IMR-90 (cell line): ENCODE measurements around the gene TOE1. TPM values are rescaled to one million over a fixed set of nuclear protein-coding genes. Genes with fewer than 3 reads are reported as not detected.

Experiments used
- ATAC-seq: fragments of 200-7000 bp; cut with Tn5 transposase; 2 replicates; pipeline ENCODE4 v1.9.1; 2020; ENCODE audit warnings: low read depth, mild to moderate bottlenecking, moderate library complexity
- BruUV-seq: library from RNA; stranded (reverse); fragments of 400-500 nt; replicated peaks from 2 replicates; lab custom pipeline; 2021; lab: Mats Ljungman, UMichigan
- CTCF ChIA-PET: fragments of 300-600 bp; formaldehyde crosslinking; extraction: SDS; loops from one replicate; lab custom pipeline; 2021; ENCODE audit warnings: antibody characterized with exemption; lab: Yijun Ruan, JAX
- POLR2A ChIA-PET: fragments of 300-600 bp; sonication (Branson Sonifier 250); formaldehyde crosslinking; loops from one replicate; lab custom pipeline; 2022; ENCODE audit warnings: antibody characterized with exemption; ENCODE audit not compliant: unreplicated experiment; lab: Charles Lee
- DNase-seq: peaks from one replicate; pipeline ENCODE4 v3.0.0; 2013
- H2AFZ ChIP-seq: replicated peaks from 2 replicates; pipeline ENCODE3; 2013; ENCODE audit warnings: low read length, mild to moderate bottlenecking; ENCODE audit not compliant: poor library complexity
- H2AK5ac ChIP-seq: 2 replicates; pipeline ENCODE4 v1.6.1; 2013; ENCODE audit warnings: low read depth, low read length, inconsistent platforms
- H2AK9ac ChIP-seq: replicated peaks from 2 replicates; pipeline ENCODE3; 2013; ENCODE audit warnings: mild to moderate bottlenecking, low read depth, low read length, moderate library complexity; ENCODE audit not compliant: poor library complexity
- H2BK120ac ChIP-seq: 2 replicates; pipeline ENCODE4 v1.6.1; 2013; ENCODE audit warnings: low read depth, low read length, inconsistent platforms
- H2BK15ac ChIP-seq: 3 replicates; pipeline ENCODE4 v1.6.1; 2013; ENCODE audit warnings: low read depth, low read length, inconsistent platforms
- H2BK20ac ChIP-seq: 2 replicates; pipeline ENCODE4 v1.6.1; 2013; ENCODE audit warnings: low read depth, mild to moderate bottlenecking, inconsistent platforms, low read length, moderate library complexity
- H2BK5ac ChIP-seq: 2 replicates; pipeline ENCODE4 v1.6.1; 2013; ENCODE audit warnings: mild to moderate bottlenecking, low read depth, low read length, inconsistent platforms; ENCODE audit not compliant: poor library complexity, severe bottlenecking
- H3K14ac ChIP-seq: replicated peaks from 2 replicates; pipeline ENCODE4 v1.6.1; 2013; ENCODE audit warnings: low read depth, low read length, inconsistent platforms
- H3K18ac ChIP-seq: 2 replicates; pipeline ENCODE4 v1.6.1; 2013; ENCODE audit warnings: low read depth, low read length, control low read depth
- H3K23ac ChIP-seq: 2 replicates; pipeline ENCODE4 v1.6.1; 2013; ENCODE audit warnings: low read depth, low read length, inconsistent platforms
- H3K27ac ChIP-seq: 2 replicates; pipeline ENCODE4 v1.5.1; 2013; ENCODE audit warnings: mild to moderate bottlenecking, control low read depth, low read length; ENCODE audit not compliant: insufficient read depth
- H3K27me3 ChIP-seq: 2 replicates; pipeline ENCODE4 v1.6.1; 2013; ENCODE audit warnings: low read length; ENCODE audit not compliant: control insufficient read depth, insufficient read depth
- H3K36me3 ChIP-seq: 2 replicates; pipeline ENCODE4 v1.6.1; 2013; ENCODE audit warnings: low read length, mixed read lengths; ENCODE audit not compliant: control insufficient read depth, insufficient read depth
- H3K4ac ChIP-seq: 2 replicates; pipeline ENCODE4 v1.6.1; 2013; ENCODE audit warnings: low read depth, low read length, inconsistent platforms
- H3K4me1 ChIP-seq: 2 replicates; pipeline ENCODE4 v1.6.1; 2013; ENCODE audit warnings: low read length, mixed read lengths; ENCODE audit not compliant: control insufficient read depth, insufficient read depth
- H3K4me2 ChIP-seq: 2 replicates; pipeline ENCODE4 v1.6.1; 2013; ENCODE audit warnings: low read depth, mild to moderate bottlenecking, control low read depth, low read length, moderate library complexity
- H3K4me3 ChIP-seq: 2 replicates; pipeline ENCODE4 v1.5.1; 2013; ENCODE audit warnings: low read depth, mild to moderate bottlenecking, control low read depth, low read length, moderate library complexity; ENCODE audit not compliant: insufficient read depth
- H3K56ac ChIP-seq: 2 replicates; pipeline ENCODE4 v1.6.1; 2013; ENCODE audit warnings: low read length, inconsistent platforms; ENCODE audit not compliant: insufficient read depth; ENCODE audit errors: extremely low read depth
- H3K79me1 ChIP-seq, 2 experiments: 2 replicates each; pipeline ENCODE4 v1.6.1; 2013; ENCODE audit warnings: low read length in 2 of 2, inconsistent platforms in 1 of 2, low read depth in 1 of 2
- H3K9ac ChIP-seq: 2 replicates; pipeline ENCODE4 v1.6.1; 2013; ENCODE audit warnings: low read depth, low read length, control low read depth
- H3K9me1 ChIP-seq: 2 replicates; pipeline ENCODE4 v1.6.1; 2013; ENCODE audit warnings: low read length, inconsistent platforms; ENCODE audit not compliant: insufficient read depth
- H3K9me3 ChIP-seq: 2 replicates; pipeline ENCODE4 v1.6.1; 2013; ENCODE audit warnings: low read length; ENCODE audit not compliant: control insufficient read depth, insufficient read depth
- H4K20me1 ChIP-seq: 2 replicates; pipeline ENCODE4 v1.6.1; 2013; ENCODE audit warnings: low read length, inconsistent platforms; ENCODE audit not compliant: insufficient read depth
- H4K5ac ChIP-seq: 2 replicates; pipeline ENCODE4 v1.6.1; 2013; ENCODE audit warnings: mild to moderate bottlenecking, low read depth, low read length, control low read depth
- H4K8ac ChIP-seq, 2 experiments: 2 replicates each; pipeline ENCODE4 v1.6.1; 2013; ENCODE audit warnings: low read depth in 2 of 2, low read length in 2 of 2, control low read depth in 1 of 2, inconsistent platforms in 1 of 2
- H4K91ac ChIP-seq: 2 replicates; pipeline ENCODE4 v1.6.1; 2013; ENCODE audit warnings: low read depth, low read length, inconsistent platforms; ENCODE audit not compliant: insufficient read depth
- FOS ChIP-seq: fragments of 150-350 bp; IDR thresholded peaks from 2 replicates; pipeline ENCODE4 v1.6.1; 2016; ENCODE audit warnings: low read depth, low read length
- MAFK ChIP-seq: IDR thresholded peaks from 2 replicates; pipeline ENCODE4 v1.6.1; 2012; ENCODE audit warnings: low read depth, low read length, improper control_type of control experiment
- POLR2A ChIP-seq: IDR thresholded peaks from 2 replicates; pipeline ENCODE4 v1.6.1; 2012; ENCODE audit warnings: mild to moderate bottlenecking, low read depth, low read length
- SMC3 ChIP-seq: fragments of 150-350 bp; IDR thresholded peaks from 2 replicates; pipeline ENCODE4 v1.6.1; 2016; ENCODE audit warnings: low read depth, mild to moderate bottlenecking, antibody characterized with exemption, low read length, moderate library complexity
- WGBS, 2 experiments: methylation state at CpG; one replicate each; pipeline versions ENCODE4 v1.1.5 to v1.1.7; 2013; ENCODE audit warnings: missing lambda C conversion rate in 2 of 2; ENCODE audit not compliant: insufficient read length in 1 of 2; ENCODE audit errors: extremely low coverage in 2 of 2; 5-methylcytosine and 5-hydroxymethylcytosine counted together
- dilution Hi-C: fragments of 300-500 bp; cut with HindIII; formaldehyde crosslinking; loops from one replicate; pipeline ENCODE4 v1.14.3; 2018; ENCODE audit warnings: low sequenced_read_pairs; ENCODE audit not compliant: unreplicated experiment
- in situ Hi-C: fragments of 300-500 bp; cut with MboI; formaldehyde crosslinking; loops from 3 replicates; pipeline ENCODE4 v1.14.3; 2019; ENCODE audit warnings: low sequenced_read_pairs, inconsistent platforms, mixed read lengths
- intact Hi-C: fragments of 100-400 bp; cut with micrococcal nuclease; formaldehyde crosslinking; loops from 2 replicates; pipeline ENCODE4 v1.10.0; 2022
- polyA plus RNA-seq, 3 experiments: library from polyadenylated mRNA; depleted of rRNA; stranded (reverse); fragments of >200 nt; gene quantifications; 2 replicates each; pipeline ENCODE4 v1.2.3, GENCODE V29; 2012; ENCODE audit warnings: low replicate concordance in 1 of 3
- total RNA-seq: library from RNA; depleted of rRNA; stranded (reverse); fragments of >200 nt; gene quantifications from 2 replicates; pipeline ENCODE4 v1.2.3, GENCODE V29; 2012

TOE1 gene
- total and polyA plus RNA-seq, 2 of the 4 experiments (the other 2 are of a cell fraction) = 15.5 to 18.6 TPM

GRCh38 chr1:45365051-45365450 lies 25.1 kb downstream of the TOE1 start:
- DNase-seq (no peak), ATAC-seq (no peak)
- no peaks in the 10 kb centered on the region for H3K36me3 ChIP-seq
- H2AK9ac ChIP-seq = no peak overlapping the region
- no peak overlapping the region for H3K14ac ChIP-seq
- ChIA-PET POLR2A (no interaction called here), CTCF (interaction anchor here (0.6 to 1.3 kb wide), 2 partner anchors 9 to 126 kb away, joined by 3 to 8 read pairs; partner anchors contain the start of gene TESK2)
- no peak overlapping the region for H3K4me2 ChIP-seq
- no peak overlapping the region for H3K18ac ChIP-seq
- no peak overlapping the region for H4K5ac ChIP-seq
- intact Hi-C loops (no loop called here), dilution Hi-C loops (no loop called here), in situ Hi-C loops (no loop called here)
- no peaks in the 10 kb centered on the region for H3K27me3 ChIP-seq
- no peak overlapping the region for H4K8ac ChIP-seq
- H4K91ac ChIP-seq = no peak overlapping the region
- BruUV-seq = no TSS peak
- no peak overlapping the region for H2BK15ac ChIP-seq
- no peak overlapping the region for H3K23ac ChIP-seq
- H3K9me3 ChIP-seq = no peaks in the 10 kb centered on the region
- no peak overlapping the region for H3K9ac ChIP-seq
- H2BK120ac ChIP-seq = no peak overlapping the region
- no peak overlapping the region for H3K4me3 ChIP-seq
- WGBS, 2 experiments = no CpG with 5 or more reads among the region's 6 CpGs
- no peaks in the 10 kb centered on the region for H3K9me1 ChIP-seq
- H4K20me1 ChIP-seq = no peaks in the 10 kb centered on the region
- no peak overlapping the region for H2AK5ac ChIP-seq
- H3K4me1 ChIP-seq = no peaks in the 10 kb centered on the region; the same call in 1 of the 2 replicates
- H3K4ac ChIP-seq = no peak overlapping the region
- no peaks in the 10 kb centered on the region for H3K79me1 ChIP-seq
- H2BK5ac ChIP-seq = no peak overlapping the region
- no peak overlapping the region for H2AFZ ChIP-seq
- TF ChIP-seq SMC3 = no peak
- no peak for TF ChIP-seq FOS
- TF ChIP-seq POLR2A = no peak
- TF ChIP-seq MAFK = no peak
- H2BK20ac ChIP-seq = no peak overlapping the region
- H3K27ac ChIP-seq = no peak overlapping the region
- no peak overlapping the region for H3K56ac ChIP-seq
